Smooth muscle cell (in vitro differentiated cells): ENCODE measurements around the gene DNAL1. TPM values are rescaled to one million over a fixed set of nuclear protein-coding genes. Genes with fewer than 3 reads are reported as not detected.

Experiments
- DNase-seq: peaks from one replicate; lab custom pipeline; 2025; ENCODE audit not compliant: unreplicated experiment; lab: John Stamatoyannopoulos, UW
- H2AFZ ChIP-seq: fragments of 200-600 bp; sonication (generic); 2 replicates; pipeline ENCODE4 v1.6.0; 2016; ENCODE audit warnings: antibody characterized with exemption, low read depth, mild to moderate bottlenecking
- H3F3A ChIP-seq: fragments of 200-600 bp; sonication (generic); 2 replicates; pipeline ENCODE4 v1.6.0; 2017; ENCODE audit warnings: antibody characterized with exemption, low read depth
- H3K27ac ChIP-seq: fragments of 200-600 bp; sonication (generic); 2 replicates; pipeline ENCODE4 v1.5.1; 2016; ENCODE audit warnings: low read depth, mild to moderate bottlenecking
- H3K27me3 ChIP-seq: fragments of 200-600 bp; sonication (generic); 2 replicates; pipeline ENCODE4 v1.6.1; 2016; ENCODE audit warnings: low read depth, mild to moderate bottlenecking
- H3K36me3 ChIP-seq: fragments of 200-600 bp; sonication (generic); 2 replicates; pipeline ENCODE4 v1.5.1; 2016; ENCODE audit warnings: low read depth
- H3K4me1 ChIP-seq: fragments of 200-600 bp; sonication (generic); 2 replicates; pipeline ENCODE4 v1.5.1; 2016; ENCODE audit warnings: low read depth
- H3K4me2 ChIP-seq: fragments of 200-600 bp; sonication (generic); 2 replicates; pipeline ENCODE4 v1.6.0; 2016; ENCODE audit warnings: mild to moderate bottlenecking
- H3K4me3 ChIP-seq: fragments of 200-600 bp; sonication (generic); 2 replicates; pipeline ENCODE4 v1.5.1; 2016; ENCODE audit warnings: mild to moderate bottlenecking
- H3K79me2 ChIP-seq: fragments of 200-600 bp; sonication (generic); 2 replicates; pipeline ENCODE4 v1.6.0; 2016; ENCODE audit warnings: low read depth, mild to moderate bottlenecking
- H3K9ac ChIP-seq: fragments of 200-600 bp; sonication (generic); 2 replicates; pipeline ENCODE4 v1.6.0; 2016; ENCODE audit warnings: low read depth
- H3K9me3 ChIP-seq: fragments of 200-600 bp; sonication (generic); replicated peaks from 2 replicates; pipeline ENCODE4 v1.5.1; 2016; ENCODE audit warnings: low read depth
- H4K20me1 ChIP-seq: fragments of 200-600 bp; sonication (generic); 2 replicates; pipeline ENCODE4 v1.6.0; 2016; ENCODE audit warnings: low read depth
- WGBS: methylation state at CpG from one replicate; pipeline ENCODE4 v1.1.7; 2016; ENCODE audit warnings: low lambda C conversion rate; 5-methylcytosine and 5-hydroxymethylcytosine counted together
- polyA plus RNA-seq: library from polyadenylated mRNA; unstranded; fragments of >200 nt; fragmentation: Nextera tagmentation; extraction: Ambion mirVana; gene quantifications from 2 replicates; pipeline ENCODE4 v1.2.1, GENCODE V29; 2016
- total RNA-seq: library from RNA; depleted of rRNA; stranded (reverse); fragments of >200 nt; gene quantifications from 2 replicates; pipeline ENCODE4 v1.2.3, GENCODE V29; 2014
- TF ChIP-seq, protein P1 (sequence below): fragments of 200-600 bp; sonication (generic); IDR thresholded peaks from 2 replicates; pipeline ENCODE4 v1.5.1; 2017; ENCODE audit warnings: borderline replicate concordance, mild to moderate bottlenecking, antibody characterized with exemption; ENCODE audit not compliant: insufficient read depth, poor library complexity, severe bottlenecking

DNAL1 gene
- total and polyA plus RNA-seq, 2 experiments from 2014 or later: 10.4 to 12.2 TPM

DNA sequence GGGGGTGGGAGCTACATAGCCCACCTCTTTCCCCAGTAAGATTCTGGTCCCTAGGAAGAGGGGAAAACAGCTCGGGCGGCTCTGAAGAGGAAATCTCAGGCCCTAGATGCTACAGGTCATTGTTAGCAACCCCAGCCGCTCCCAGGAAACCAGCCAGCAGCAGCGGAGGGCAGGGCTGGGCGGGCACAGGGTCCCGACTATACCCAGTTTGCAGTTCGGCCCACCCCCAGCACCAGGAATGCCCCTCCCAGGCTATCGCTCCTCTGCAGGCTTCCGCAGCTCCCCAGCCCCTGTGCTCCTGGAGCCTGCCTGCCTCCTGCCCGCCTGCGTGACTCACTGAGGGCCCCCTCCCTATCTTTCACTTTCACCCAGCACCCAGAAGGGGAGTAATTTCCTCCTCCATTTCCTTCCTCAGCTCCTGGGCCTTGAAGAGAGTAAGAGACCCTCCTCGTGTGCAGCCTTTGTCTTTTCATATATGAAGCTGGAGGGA lies 96.6 kb downstream of the DNAL1 start:
- peaks cover 5% of the 10 kb centered on the region for H3K36me3 ChIP-seq
- H3K27ac ChIP-seq: peak overlapping the region; percentile 82
- H4K20me1 ChIP-seq: peaks cover 76% of the 10 kb centered on the region
- H3K9ac ChIP-seq: peak overlapping the region; percentile 41
- H3K4me2 ChIP-seq: peak overlapping the region; percentile 86
- H3K9me3 ChIP-seq: no peaks in the 10 kb centered on the region
- peaks cover 55% of the 10 kb centered on the region for H3K79me2 ChIP-seq
- 5% methylated on average over 8 of the region's 12 CpGs for WGBS
- H3F3A ChIP-seq: peaks cover 6% of the 10 kb centered on the region
- H2AFZ ChIP-seq: no peak overlapping the region
- H3K4me1 ChIP-seq: peaks cover 40% of the 10 kb centered on the region
- H3K27me3 ChIP-seq: no peaks in the 10 kb centered on the region
- H3K4me3 ChIP-seq: peak overlapping the region; percentile 36
- no peak for DNase-seq
- TF ChIP-seq, protein P1, sequence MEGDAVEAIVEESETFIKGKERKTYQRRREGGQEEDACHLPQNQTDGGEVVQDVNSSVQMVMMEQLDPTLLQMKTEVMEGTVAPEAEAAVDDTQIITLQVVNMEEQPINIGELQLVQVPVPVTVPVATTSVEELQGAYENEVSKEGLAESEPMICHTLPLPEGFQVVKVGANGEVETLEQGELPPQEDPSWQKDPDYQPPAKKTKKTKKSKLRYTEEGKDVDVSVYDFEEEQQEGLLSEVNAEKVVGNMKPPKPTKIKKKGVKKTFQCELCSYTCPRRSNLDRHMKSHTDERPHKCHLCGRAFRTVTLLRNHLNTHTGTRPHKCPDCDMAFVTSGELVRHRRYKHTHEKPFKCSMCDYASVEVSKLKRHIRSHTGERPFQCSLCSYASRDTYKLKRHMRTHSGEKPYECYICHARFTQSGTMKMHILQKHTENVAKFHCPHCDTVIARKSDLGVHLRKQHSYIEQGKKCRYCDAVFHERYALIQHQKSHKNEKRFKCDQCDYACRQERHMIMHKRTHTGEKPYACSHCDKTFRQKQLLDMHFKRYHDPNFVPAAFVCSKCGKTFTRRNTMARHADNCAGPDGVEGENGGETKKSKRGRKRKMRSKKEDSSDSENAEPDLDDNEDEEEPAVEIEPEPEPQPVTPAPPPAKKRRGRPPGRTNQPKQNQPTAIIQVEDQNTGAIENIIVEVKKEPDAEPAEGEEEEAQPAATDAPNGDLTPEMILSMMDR: no peak

- Histone ChIP-seq H3K4me3 (peak overlapping the region; percentile 36), H4K20me1 (peaks cover 82% of the 10 kb centered on the region), H3K4me2 (peak overlapping the region; percentile 86), H3K4me1 (peaks cover 45% of the 10 kb centered on the region), H2AFZ (no peak overlapping the region), H3K27me3 (no peaks in the 10 kb centered on the region), H3K27ac (peak overlapping the region; percentile 82), H3F3A (peaks cover 6% of the 10 kb centered on the region), H3K36me3 (peaks cover under 1% of the 10 kb centered on the region), H3K79me2 (peaks cover 60% of the 10 kb centered on the region), H3K9me3 (no peaks in the 10 kb centered on the region), H3K9ac (peak overlapping the region; percentile 41)
- TF ChIP-seq, protein P1: no peak
- DNase-seq: no peak
- 34% methylated on average over 17 of the region's 17 CpGs for WGBS
Measured at GRCh38 chr14:73741876-73742519, 97.2 kb downstream of the DNAL1 start.

- 80% methylated on average over 6 of the region's 6 CpGs for WGBS
- Histone ChIP-seq H3K27me3 (no peaks in the 10 kb centered on the region), H3K4me2 (peak overlapping the region; percentile 86), H3K9me3 (no peaks in the 10 kb centered on the region), H3K36me3 (no peaks in the 10 kb centered on the region), H3K79me2 (peaks cover 67% of the 10 kb centered on the region), H3K9ac (peak overlapping the region; percentile 5), H4K20me1 (peaks cover 85% of the 10 kb centered on the region), H3K27ac (peak overlapping the region; percentile 82), H3K4me3 (no peak overlapping the region), H3F3A (peaks cover 6% of the 10 kb centered on the region), H3K4me1 (peaks cover 45% of the 10 kb centered on the region), H2AFZ (no peak overlapping the region)
- DNase-seq: no peak
- TF ChIP-seq, protein P1: no peak
Measured at GRCh38 chr14:73742520-73743238, 97.9 kb downstream of the DNAL1 start.
